ENCODE results near the gene ABCB9. TPM values are rescaled to one million over a fixed set of nuclear protein-coding genes. Genes with fewer than 3 reads are reported as not detected.

ABCB9 gene
- total RNA-seq, 2 experiments from 2014 or later = 4.3 to 4.9 TPM

- DNase-seq (no peak), ATAC-seq (no peak)
- no peak overlapping the region for H3K27ac Mint-ChIP-seq
- H3K36me3 Mint-ChIP-seq (ENCODE audit: low read depth) = peaks cover 23% of the 10 kb centered on the region
- TF ChIP-seq CTCF (IDR thresholded peaks at IDR 0.05) = no peak
- H3K27me3 Mint-ChIP-seq = no peaks in the 10 kb centered on the region
- H3K4me3 Mint-ChIP-seq = no peak overlapping the region
- no peaks in the 10 kb centered on the region for H3K9me3 Mint-ChIP-seq
- intact Hi-C loops (cut with micrococcal nuclease) = no loop called here
- CTCF ChIA-PET = no interaction called here
- H3K4me1 Mint-ChIP-seq (ENCODE audit: low read depth) = peaks cover 30% of the 10 kb centered on the region
- POLR2A ChIA-PET = interaction anchor here (1.2 kb wide), 1 partner anchor 10 kb away, joined by 4 read pairs; the partner anchor contains the start of gene OGFOD2
Measured at GRCh38 chr12:122985338-122986257, 19.3 kb upstream of the ABCB9 start.

GRCh38 chr12:122984612-122985337, 18.5 kb upstream of the ABCB9 start:
- H3K36me3 Mint-ChIP-seq (ENCODE audit: low read depth) = peaks cover 26% of the 10 kb centered on the region
- H3K27me3 Mint-ChIP-seq = no peaks in the 10 kb centered on the region
- intact Hi-C loops (cut with micrococcal nuclease) = no loop called here
- TF ChIP-seq CTCF (IDR thresholded peaks at IDR 0.05) = no peak
- H3K4me1 Mint-ChIP-seq (ENCODE audit: low read depth) = peaks cover 34% of the 10 kb centered on the region
- H3K9me3 Mint-ChIP-seq = no peaks in the 10 kb centered on the region
- DNase-seq = no peak
- H3K4me3 Mint-ChIP-seq = no peak overlapping the region
- H3K27ac Mint-ChIP-seq = peak overlapping the region; percentile 85
- CTCF ChIA-PET = no interaction called here
- no peak for ATAC-seq
- POLR2A ChIA-PET = interaction anchor here (1.2 kb wide), 1 partner anchor 9 kb away, joined by 4 read pairs; the partner anchor contains the start of gene OGFOD2

GRCh38 chr12:122983789-122984515, 17.7 kb upstream of the ABCB9 start:
- H3K27me3 Mint-ChIP-seq = no peaks in the 10 kb centered on the region
- H3K9me3 Mint-ChIP-seq = no peaks in the 10 kb centered on the region
- no peak for ATAC-seq
- peaks cover 26% of the 10 kb centered on the region for H3K36me3 Mint-ChIP-seq (ENCODE audit: low read depth)
- no peak for DNase-seq
- H3K4me3 Mint-ChIP-seq = no peak overlapping the region
- TF ChIP-seq CTCF (IDR thresholded peaks at IDR 0.05) = no peak
- H3K4me1 Mint-ChIP-seq (ENCODE audit: low read depth) = peaks cover 40% of the 10 kb centered on the region
- intact Hi-C loops (cut with micrococcal nuclease) = no loop called here
- H3K27ac Mint-ChIP-seq = peak overlapping the region; percentile 85
- CTCF ChIA-PET = interaction anchor here (0.9 kb wide), 1 partner anchor 31 kb away, joined by 3 read pairs; no protein-coding TSS in a partner anchor
- POLR2A ChIA-PET = interaction anchor here (1.0 to 1.2 kb wide), 2 partner anchors 9 to 10 kb away, joined by 4 read pairs; partner anchors contain the start of gene OGFOD2

GRCh38 chr12:122982963-122983788, 16.9 kb upstream of the ABCB9 start:
- POLR2A ChIA-PET = interaction anchor here (0.6 to 1.4 kb wide), 5 partner anchors 8 to 250 kb away, joined by 3 to 4 read pairs (median 4); partner anchors contain the start of gene MPHOSPH9
- intact Hi-C loops (cut with micrococcal nuclease) = no loop called here
- no peaks in the 10 kb centered on the region for H3K27me3 Mint-ChIP-seq
- no peak for TF ChIP-seq CTCF (IDR thresholded peaks at IDR 0.05)
- peaks cover 26% of the 10 kb centered on the region for H3K36me3 Mint-ChIP-seq (ENCODE audit: low read depth)
- peak overlapping the region; percentile 92 for H3K4me3 Mint-ChIP-seq
- CTCF ChIA-PET = interaction anchor here (0.9 kb wide), 2 partner anchors 31 to 189 kb away, joined by 3 read pairs; no protein-coding TSS in a partner anchor
- no peak for ATAC-seq
- peaks cover 40% of the 10 kb centered on the region for H3K4me1 Mint-ChIP-seq (ENCODE audit: low read depth)
- DNase-seq = no peak
- peak overlapping the region; percentile 85 for H3K27ac Mint-ChIP-seq
- no peaks in the 10 kb centered on the region for H3K9me3 Mint-ChIP-seq
